HL-60/S4 (cell line): Measurements from ENCODE around the gene PSMB8.

ENCODE experiments used
- in situ Hi-C: fragments of 300-500 bp; cut with MboI; formaldehyde crosslinking; loops from 2 replicates; pipeline ENCODE4 v1.14.3; 2022; ENCODE audit warnings: low sequenced_read_pairs

The PSMB8 gene

DNA sequence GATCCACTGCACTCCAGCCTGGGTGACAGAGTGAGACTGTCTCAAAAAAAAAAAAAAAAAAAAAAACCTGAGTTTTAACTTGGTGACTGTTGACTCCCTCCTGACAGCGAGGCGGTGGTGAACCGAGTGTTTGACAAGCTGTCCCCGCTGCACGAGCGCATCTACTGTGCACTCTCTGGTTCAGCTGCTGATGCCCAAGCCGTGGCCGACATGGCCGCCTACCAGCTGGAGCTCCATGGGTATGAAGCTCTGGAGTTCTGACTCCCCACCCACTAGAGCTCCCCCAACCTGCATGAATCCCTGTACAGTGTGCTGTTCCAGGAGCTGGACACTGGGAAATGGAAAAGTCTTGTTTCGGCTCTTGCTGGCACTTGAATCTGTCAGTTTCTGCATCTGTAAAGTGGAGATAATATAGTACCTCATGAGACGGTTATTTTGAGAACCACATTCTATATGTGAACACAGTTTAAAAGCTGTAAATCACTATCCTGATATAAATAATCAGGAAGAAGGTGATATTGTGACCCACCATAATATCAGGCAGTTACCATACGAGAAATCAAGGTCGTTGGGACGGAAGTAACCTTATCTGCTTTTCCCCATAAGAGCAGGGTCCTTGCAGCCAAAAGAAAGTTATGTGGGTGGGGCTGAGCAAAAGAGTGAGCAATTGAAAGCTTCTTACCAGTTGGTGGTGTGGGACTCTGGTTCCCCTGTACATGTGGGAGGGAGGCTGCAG, 13.5 kb upstream of the PSMB8 start:
- in situ Hi-C loops = no loop called here

DNA sequence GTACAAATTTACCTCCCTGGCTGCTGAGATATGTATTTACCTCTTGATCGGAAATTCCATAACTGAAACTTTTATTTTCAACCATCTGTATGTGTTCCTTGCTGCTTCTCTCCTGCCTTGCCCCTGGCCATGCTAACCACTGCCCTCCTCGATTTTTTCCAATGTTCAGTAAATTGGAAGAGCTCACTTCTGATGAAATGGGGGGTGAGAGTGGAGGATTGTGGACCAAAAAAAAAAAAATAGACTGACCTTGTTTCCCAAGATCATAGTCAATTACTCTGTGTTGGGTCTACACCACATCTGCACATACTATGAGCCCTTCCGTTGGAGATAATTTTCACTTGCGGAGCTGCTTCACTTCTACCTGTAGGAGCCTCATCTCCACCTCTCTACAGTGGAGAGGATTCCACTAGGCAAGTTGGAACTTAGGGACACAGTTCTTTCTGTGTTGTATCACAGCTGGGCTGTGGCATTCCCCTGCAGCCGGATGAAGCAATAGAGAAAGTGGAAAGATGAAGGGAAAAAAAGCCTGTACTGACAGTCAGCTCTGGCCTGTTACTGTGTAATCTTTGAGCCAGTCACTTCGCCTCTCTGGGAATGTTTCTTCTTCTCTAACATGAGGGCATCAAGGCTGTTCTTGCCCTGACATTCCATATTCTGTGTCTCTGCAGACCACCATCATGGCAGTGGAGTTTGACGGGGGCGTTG, 11.8 kb upstream of the PSMB8 start:
- in situ Hi-C loops = no loop called here

GRCh38 chr6:32854376-32855178, 10.7 kb upstream of the PSMB8 start:
- in situ Hi-C loops = no loop called here

DNA sequence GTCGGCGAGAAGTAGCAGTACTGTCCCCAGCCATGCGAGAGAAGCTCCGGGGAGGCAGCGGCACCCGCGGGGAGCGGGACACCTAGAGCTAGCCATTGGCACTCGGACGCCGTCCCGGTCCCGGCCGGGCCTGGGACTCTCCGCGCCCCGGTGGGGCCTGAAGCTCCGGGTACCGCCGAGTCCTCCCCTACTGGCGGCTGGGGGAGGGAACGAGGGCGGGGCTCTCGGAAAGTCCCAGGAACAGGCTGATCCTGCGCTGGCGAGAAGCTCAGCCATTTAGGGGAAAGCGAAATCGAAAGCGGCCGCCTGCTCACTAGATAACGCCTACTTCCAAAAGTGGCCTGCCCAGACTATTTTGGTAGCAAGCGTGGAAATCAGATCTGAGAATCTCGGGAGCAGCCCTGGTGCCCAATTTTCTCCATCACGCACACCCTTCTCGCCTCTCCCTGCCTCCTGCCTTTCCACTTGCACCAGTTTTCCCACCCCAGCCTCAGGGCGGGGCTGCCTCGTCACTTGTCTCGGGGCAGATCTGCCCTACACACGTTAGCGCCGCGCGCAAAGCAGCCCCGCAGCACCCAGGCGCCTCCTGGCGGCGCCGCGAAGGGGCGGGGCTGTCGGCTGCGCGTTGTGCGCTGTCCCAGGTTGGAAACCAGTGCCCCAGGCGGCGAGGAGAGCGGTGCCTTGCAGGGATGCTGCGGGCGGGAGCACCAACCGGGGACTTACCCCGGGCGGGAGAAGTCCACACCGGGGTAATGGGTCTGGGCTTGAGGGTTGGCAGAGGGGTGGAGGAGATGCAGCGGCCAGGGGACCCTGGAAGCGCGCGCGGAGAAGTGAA, 9.9 kb upstream of the PSMB8 start, which contains the start of the genes PSMB9 and TAP1:
Gene PSMB9 (plus strand): TSS at position 652 of the 835 bp plus-strand sequence. CDS start 38 bp downstream, at position 690.
Gene TAP1 (minus strand): TSS at position 164 of the 835 bp plus-strand sequence. CDS start 68 bp downstream, at position 96.
- in situ Hi-C loops = no loop called here

- in situ Hi-C loops = no loop called here
These were observed 9.1 kb upstream of the PSMB8 start for GRCh38 chr6:32852844-32853540.

- in situ Hi-C loops = no loop called here
These were observed 8.4 kb upstream of the PSMB8 start for GRCh38 chr6:32852018-32852843.

- in situ Hi-C loops = no loop called here
These were observed 7.2 kb upstream of the PSMB8 start for GRCh38 chr6:32851025-32851424.

DNA sequence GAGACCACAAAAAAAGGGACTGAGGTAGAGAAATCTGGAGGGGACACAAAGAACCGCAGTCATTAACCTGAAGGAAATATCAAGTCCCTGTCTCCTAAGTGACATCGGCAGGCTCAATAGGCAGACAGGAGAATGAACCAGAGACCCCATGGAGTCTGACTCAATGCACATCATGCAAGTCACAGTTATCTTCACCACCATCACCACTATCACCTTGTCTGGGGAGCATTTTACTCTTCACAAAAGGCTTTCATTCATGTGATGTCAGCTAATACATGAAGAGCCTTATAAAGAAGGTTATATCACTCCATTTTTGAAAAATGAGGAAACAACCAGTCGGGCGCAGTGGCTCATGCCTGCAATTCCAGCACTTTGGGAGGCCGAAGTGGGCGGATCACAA, 5.3 kb upstream of the PSMB8 start:
- in situ Hi-C loops = no loop called here

- in situ Hi-C loops = no loop called here
These were observed 3.9 kb upstream of the PSMB8 start for GRCh38 chr6:32847795-32848194.

DNA sequence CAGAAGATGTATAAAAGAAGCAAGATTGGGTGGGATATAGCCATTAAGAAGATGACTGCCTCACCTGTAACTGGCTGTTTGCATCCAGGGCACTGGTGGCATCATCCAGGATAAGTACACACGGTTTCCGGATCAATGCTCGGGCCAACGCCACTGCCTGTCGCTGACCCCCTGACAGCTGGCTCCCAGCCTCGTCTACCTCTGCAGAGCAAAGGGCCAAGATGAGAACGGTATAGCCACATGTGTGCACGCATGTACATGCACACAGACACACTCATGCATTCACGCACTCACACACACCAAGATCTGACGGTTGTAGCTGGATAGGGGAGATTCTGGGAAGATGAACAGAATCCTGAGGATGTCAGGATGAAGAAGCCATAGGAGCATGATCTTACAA, 3.2 kb upstream of the PSMB8 start:
- in situ Hi-C loops = no loop called here

GRCh38 chr6:32845384-32845884, 1.6 kb upstream of the PSMB8 start:
- in situ Hi-C loops = no loop called here

GRCh38 chr6:32844839-32845383, 1.1 kb upstream of the PSMB8 start:
- in situ Hi-C loops = no loop called here

- in situ Hi-C loops = no loop called here
These were observed 392 bp downstream of the PSMB8 start for GRCh38 chr6:32843331-32843978.

DNA sequence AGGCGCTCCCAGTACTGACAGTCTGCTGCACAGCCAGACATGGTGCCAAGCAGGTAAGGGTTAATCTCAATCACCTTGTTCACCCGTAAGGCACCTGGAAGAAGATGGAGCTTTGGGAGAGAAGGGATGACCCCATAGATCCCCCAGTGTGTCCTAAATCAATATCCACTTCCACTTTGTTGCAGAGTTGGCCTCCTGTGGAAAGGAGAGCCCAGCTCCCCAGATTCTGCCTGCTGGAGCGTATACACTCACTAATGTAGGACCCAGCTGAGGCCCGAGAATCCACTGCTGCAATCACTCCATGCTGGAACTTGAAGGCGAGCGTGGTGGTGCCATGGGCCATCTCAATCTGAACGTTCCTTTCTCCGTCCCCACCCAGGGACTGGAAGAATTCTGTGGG, 1.2 kb downstream of the PSMB8 start:
- in situ Hi-C loops = no loop called here

DNA sequence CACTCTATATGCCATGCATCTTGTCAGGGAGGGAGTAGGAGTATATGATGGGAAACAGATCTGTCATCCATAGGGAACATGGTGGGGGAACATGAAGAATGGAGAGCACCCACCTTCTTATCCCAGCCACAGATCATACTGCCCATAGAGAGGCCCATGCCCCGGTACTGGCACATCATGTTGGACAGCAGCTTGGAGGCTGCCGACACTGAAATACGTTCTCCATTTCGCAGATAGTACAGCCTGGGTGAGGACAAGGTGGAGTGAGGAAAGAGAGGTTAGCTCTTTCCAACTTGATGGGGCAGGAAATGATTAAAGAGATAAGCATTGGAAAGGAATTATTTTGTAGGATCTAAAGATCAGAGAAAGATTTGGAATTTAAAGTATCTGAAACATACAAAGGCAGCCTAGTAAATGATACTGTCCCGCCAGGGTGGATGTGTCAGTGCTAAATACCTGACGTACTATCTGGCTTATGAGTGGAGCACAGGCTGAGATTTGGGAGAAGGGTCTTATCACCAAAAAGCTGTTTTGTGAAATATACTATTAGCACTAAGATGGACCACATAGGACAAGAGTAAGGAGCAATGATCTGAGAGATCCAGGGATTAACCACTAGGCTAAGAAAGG, 1.7 kb downstream of the PSMB8 start:
- in situ Hi-C loops = no loop called here

DNA sequence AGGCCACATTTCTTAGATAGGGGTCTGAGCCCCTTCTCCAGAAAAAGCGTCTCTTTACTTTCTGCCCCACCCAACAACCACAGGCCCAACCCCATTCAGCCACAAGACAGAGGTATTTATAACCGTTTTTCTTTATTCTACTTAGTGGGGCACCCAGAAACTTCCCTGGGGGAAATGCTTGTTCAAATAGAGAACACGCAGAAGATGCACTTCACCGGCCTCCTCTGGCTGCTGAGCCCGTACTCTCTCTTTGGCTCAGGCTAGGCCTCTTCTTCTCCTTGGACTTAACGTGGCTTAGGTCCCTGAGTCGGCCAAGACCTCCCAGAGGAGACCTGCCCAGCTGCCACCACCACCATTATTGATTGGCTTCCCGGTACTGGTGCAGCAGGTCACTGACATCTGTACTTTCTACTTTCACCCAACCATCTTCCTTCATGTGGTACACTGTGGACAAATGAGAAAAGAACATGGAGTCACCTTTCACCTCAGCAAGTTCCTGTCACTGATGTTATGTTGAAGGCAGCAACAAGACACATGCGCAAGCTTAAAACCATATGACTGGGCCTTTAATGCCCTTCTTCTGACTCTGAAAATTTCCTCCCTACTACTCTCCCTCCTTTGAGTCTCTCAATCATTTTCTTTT, 3.1 kb downstream of the PSMB8 start:
- in situ Hi-C loops = no loop called here

GRCh38 chr6:32839356-32839755, 4.5 kb downstream of the PSMB8 start:
- in situ Hi-C loops = no loop called here
